NB4 (cell line): ENCODE data around the gene BMPER.

Experiments used
- DNase-seq: peaks from one replicate; pipeline ENCODE4 v3.0.0; 2010; ENCODE audit warnings: low read depth
- H3K4me3 ChIP-seq: one replicate; pipeline ENCODE4 v1.5.1; 2011; ENCODE audit warnings: mild to moderate bottlenecking, low read depth, low read length, moderate library complexity
- CTCF ChIP-seq: IDR thresholded peaks from one replicate; pipeline ENCODE4 v1.5.1; 2012; ENCODE audit warnings: low read depth, low read length
- MAX ChIP-seq: IDR thresholded peaks from 2 replicates; pipeline ENCODE4 v1.6.1; 2011; ENCODE audit warnings: low read depth, low read length
- MYC ChIP-seq: IDR thresholded peaks from 2 replicates; pipeline ENCODE4 v1.6.1; 2011; ENCODE audit warnings: low read depth, low read length
- POLR2A ChIP-seq: IDR thresholded peaks from 2 replicates; pipeline ENCODE4 v1.6.1; 2011; ENCODE audit warnings: mild to moderate bottlenecking; ENCODE audit not compliant: insufficient read length; ENCODE audit errors: extremely low read depth

BMPER gene

GRCh38 chr7:34061149-34061548, 155.8 kb downstream of the BMPER start:
- DNase-seq = no peak

GRCh38 chr7:34062341-34062740, 157.0 kb downstream of the BMPER start:
- TF ChIP-seq MAX (no peak), MYC (no peak), CTCF (no peak), POLR2A (no peak)
- DNase-seq = no peak
- H3K4me3 ChIP-seq = no peak overlapping the region

More at GRCh38 chr7:34061149-34061548, 155.8 kb downstream of the BMPER start:
- H3K4me3 ChIP-seq = no peak overlapping the region
- TF ChIP-seq CTCF (no peak), POLR2A (no peak), MYC (no peak), MAX (no peak)

GRCh38 chr7:34062826-34063225, 157.5 kb downstream of the BMPER start:
- no peak overlapping the region for H3K4me3 ChIP-seq
- DNase-seq = no peak
- TF ChIP-seq POLR2A (no peak), CTCF (no peak), MAX (no peak), MYC (no peak)

GRCh38 chr7:34064519-34065158, 159.3 kb downstream of the BMPER start:
- no peak overlapping the region for H3K4me3 ChIP-seq
- no peak for TF ChIP-seq MYC
- no peak for TF ChIP-seq POLR2A
- no peak for TF ChIP-seq CTCF
- DNase-seq = no peak

- no peak for DNase-seq
- no peak overlapping the region for H3K4me3 ChIP-seq
- TF ChIP-seq MYC (no peak), CTCF (no peak), MAX (no peak), POLR2A (no peak)
Measured at GRCh38 chr7:34066411-34066810, 161.1 kb downstream of the BMPER start.
